NCI-H82 treated with DMSO at 0.1 percent for 48 hours (cell line): Measurements from ENCODE around the gene SLC2A11.
A peak's percentile ranks its signal among the peaks of the same experiment; 100 is the strongest.
"Not testable (repeated sequence)": the region's sequence is repeated elsewhere in the genome, so short reads cannot be mapped to it uniquely, and the experiment has no call there.

Source experiments
- DNase-seq: peaks from one replicate; lab custom pipeline; 2025; ENCODE audit not compliant: unreplicated experiment; lab: John Stamatoyannopoulos, UW

Gene SLC2A11

GRCh38 chr22:23884140-23884539, 26.5 kb downstream of the SLC2A11 start:
- DNase-seq: no peak

GRCh38 chr22:23888615-23889401, 31.1 kb downstream of the SLC2A11 start:
- no peak for DNase-seq

GRCh38 chr22:23889620-23890019, 31.9 kb downstream of the SLC2A11 start:
- no peak for DNase-seq

- DNase-seq: no peak
These were observed 34.1 kb downstream of the SLC2A11 start for GRCh38 chr22:23891726-23892125.

GRCh38 chr22:23892130-23892529, 34.5 kb downstream of the SLC2A11 start:
- no peak for DNase-seq

- no peak for DNase-seq
These were observed 35.0 kb downstream of the SLC2A11 start for GRCh38 chr22:23892706-23893105.

GRCh38 chr22:23893121-23893944, 35.7 kb downstream of the SLC2A11 start:
- DNase-seq: no peak

- DNase-seq: peak; percentile 87
These were observed 36.5 kb downstream of the SLC2A11 start, which contains the start of gene MIF for GRCh38 chr22:23893945-23894709. Gene MIF (plus strand): TSS chr22:23894383. CDS start chr22:23894475, 92 bp downstream.

- peak; percentile 12 for DNase-seq
These were observed 37.3 kb downstream of the SLC2A11 start for GRCh38 chr22:23894710-23895598.

GRCh38 chr22:23895599-23896144, 38.0 kb downstream of the SLC2A11 start:
- DNase-seq: no peak

GRCh38 chr22:23896166-23896522, 38.5 kb downstream of the SLC2A11 start:
- no peak for DNase-seq

- no peak for DNase-seq
These were observed 39.0 kb downstream of the SLC2A11 start for GRCh38 chr22:23896523-23897186.

- DNase-seq: no peak
These were observed 39.6 kb downstream of the SLC2A11 start for GRCh38 chr22:23897320-23897719.

- DNase-seq: no peak
These were observed 40.6 kb downstream of the SLC2A11 start for GRCh38 chr22:23898006-23898974.

- DNase-seq: no peak
These were observed 41.5 kb downstream of the SLC2A11 start for GRCh38 chr22:23899042-23899745.

- not testable (repeated sequence) for DNase-seq
These were observed 42.6 kb downstream of the SLC2A11 start for GRCh38 chr22:23900227-23900626.

- DNase-seq: no peak
These were observed 43.9 kb downstream of the SLC2A11 start for GRCh38 chr22:23901600-23901999.
